GM18867 (cell line): Measurements from ENCODE around the gene PPP1R3F.

ENCODE experiments used
- ATAC-seq: cut with Tn5 transposase; IDR thresholded peaks from one replicate; pipeline ENCODE4 v1.9.1; 2021; ENCODE audit warnings: mild to moderate bottlenecking, moderate library complexity; ENCODE audit not compliant: unreplicated experiment

PPP1R3F gene

GRCh38 chrX:49247916-49248811 lies 21.4 kb upstream of the PPP1R3F start:
- no peak for ATAC-seq

DNA sequence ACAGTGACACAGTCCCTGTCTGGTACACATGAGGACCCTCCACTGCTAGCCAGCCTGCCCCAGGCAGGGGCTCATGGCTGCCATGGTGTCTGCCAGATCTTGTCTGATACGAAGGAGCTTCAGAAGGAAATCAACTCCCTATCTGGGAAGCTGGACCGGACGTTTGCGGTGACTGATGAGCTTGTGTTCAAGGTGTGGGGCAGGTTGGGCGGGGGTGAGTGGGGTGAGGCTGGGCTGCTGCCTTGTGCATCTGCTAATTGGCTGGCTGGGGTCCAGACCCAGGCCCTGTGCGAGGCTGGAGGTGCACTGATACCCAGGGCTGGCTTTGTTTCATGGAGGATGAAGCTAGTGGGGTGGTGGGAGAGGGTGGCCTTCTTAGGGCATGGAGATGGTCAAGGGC lies 20.5 kb upstream of the PPP1R3F start:
- ATAC-seq: no peak

- no peak for ATAC-seq
These were observed 20.0 kb upstream of the PPP1R3F start for GRCh38 chrX:49249616-49250015.

GRCh38 chrX:49250066-49250465 lies 19.5 kb upstream of the PPP1R3F start:
- ATAC-seq: no peak

- ATAC-seq: no peak
These were observed 19.0 kb upstream of the PPP1R3F start for GRCh38 chrX:49250578-49250977.

DNA sequence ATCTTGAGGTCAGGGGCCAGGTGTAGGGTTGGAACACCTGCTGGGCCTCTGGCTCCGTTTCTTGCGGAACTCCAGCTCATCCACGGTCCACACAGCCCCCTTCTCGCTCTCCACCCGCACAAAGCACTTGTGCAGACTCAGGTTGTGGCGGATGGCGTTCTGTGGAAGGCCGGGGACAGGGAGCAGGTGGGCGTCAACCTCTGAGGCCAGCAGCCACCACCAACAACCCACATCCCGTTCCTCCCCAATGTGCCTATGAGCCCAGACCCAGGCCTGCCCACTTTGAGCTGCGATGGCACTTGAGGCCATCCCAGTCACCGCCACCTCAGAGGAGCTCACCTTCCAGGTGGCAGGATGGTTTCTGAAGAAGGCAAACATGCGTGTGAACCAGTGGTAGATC lies 18.3 kb upstream of the PPP1R3F start:
- no peak for ATAC-seq

DNA sequence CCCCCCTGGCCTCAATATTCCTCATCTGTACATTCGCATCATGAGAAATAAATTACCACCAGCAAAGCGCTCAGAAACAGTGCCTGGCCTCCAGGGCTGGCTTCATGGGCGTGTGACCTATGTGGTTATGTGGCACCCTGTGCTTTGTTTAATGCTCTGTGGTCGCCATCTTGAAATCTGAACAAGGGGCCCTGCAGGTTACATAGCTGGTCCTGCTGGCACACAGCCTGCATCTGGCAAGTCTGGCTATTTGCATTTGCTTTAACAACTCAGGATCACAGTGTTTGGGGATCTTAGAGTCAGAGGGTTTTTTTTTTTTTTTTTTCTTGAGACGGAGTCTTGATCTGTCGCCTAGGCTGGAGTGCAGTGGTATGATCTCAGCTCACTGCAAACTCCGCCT lies 15.0 kb upstream of the PPP1R3F start:
- no peak for ATAC-seq

DNA sequence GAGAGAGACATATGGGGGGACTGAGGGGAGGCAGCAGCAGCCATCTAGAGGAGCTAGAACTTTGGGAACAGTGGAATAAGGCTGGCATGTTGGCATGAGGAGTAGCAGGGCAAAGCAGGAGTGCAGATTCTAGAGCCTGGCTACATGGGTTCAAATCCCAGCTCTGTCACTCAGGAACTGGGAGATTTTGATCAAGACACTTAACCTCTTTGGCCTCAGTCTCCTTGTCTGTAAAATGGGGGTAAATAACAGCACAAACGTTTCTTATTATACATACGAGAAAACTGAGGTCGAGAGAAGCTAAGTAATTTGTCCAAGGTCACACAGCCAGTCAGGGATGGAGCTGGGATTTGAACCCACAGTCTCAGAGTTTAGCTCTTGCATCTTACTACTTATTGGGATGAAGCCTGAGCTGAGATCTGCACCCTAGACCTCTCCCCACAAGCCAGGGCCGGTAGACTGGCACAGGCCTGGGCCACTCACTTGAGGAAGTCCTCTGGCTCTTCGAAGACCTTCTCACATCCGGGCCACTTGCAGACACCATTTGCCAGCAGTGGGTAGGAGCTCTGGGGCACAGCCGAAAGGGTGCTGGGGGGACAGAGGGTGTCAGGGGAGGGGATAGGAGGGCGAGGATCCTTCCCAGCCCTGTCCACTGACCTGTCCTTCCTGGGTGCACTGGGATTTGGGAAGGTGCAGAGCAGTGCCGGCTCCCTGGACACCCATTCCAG lies 13.2 kb upstream of the PPP1R3F start:
- ATAC-seq: no peak

GRCh38 chrX:49257074-49257790 lies 12.4 kb upstream of the PPP1R3F start:
- no peak for ATAC-seq

DNA sequence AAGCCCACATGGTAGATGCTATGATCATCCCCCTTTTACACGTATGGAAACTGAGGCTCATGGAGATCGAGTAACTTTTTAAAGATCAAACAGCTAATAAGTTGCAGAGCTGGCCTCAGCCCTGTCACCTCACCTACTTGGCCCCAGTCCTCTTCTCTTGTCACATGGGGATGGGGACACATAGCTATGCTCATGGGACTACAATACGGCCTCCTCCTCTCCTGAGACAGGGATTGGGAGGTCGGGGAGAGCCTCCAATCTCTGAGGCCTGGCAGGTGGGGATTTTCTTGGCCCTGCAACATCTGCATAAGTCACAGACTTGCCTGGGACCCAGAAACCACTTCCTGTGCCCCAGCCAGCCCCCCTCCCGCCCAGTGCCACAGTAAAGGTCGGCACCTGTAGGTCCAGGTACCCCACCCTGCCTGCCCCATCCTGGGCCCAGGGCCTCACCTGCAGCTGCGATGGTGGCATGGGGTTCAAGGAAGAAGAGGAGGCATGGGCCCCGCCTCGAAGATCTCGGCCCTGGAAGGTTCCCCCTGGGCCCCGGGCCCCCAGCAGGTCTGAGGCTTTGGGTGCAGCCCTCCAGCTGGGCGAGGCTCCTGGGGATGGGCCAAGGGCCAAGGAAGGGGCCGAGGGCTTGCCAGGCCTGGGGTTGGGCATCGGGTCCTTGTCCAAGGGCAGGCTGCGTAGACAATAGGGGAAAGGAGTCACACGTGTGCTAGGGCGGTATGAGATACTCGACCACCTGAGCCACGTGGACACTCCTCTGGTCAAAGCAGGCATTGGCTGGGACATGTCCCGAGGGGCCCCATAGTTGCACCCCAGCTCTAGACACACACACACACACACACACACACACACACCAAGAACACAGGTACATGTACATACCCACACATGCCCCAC lies 11.5 kb upstream of the PPP1R3F start:
- no peak for ATAC-seq

- no peak for ATAC-seq
These were observed 10.9 kb upstream of the PPP1R3F start for GRCh38 chrX:49258749-49259124.

DNA sequence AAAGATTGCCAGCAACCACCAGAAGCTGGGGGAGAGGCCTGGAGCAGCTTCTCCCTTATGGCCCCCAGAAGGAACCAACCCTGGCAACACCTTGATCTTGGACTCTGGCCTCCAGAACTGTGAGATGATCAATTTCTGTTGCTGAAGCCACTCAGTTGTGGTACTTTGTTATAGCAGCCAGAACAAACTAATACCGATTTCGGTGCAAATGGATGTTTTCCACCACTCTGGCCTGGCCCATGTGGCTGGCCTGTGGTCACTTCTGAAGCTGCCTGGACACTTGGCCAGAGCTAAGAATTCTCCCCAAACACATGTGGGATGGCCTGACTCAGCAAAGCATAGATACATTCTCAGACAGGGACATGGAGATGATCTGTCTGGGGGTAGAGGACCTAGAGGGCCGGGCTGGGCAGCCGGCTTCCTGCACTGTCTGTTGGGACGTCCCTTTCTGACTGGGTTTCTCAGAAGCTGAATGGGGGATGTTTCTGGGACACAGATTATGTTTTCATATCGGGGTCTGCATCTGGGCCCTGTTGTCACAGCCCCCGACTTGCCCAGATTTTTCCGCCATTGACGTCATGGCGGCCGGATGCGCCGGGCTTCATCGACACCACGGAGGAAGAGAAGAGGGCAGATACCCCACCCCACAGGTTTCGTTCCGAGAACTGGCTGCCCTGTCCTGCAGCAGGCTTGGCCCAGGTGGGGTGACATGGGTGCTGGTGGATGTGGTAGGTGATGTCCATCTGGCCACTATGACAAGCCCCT lies 9.2 kb upstream of the PPP1R3F start:
- ATAC-seq: no peak

- no peak for ATAC-seq
These were observed 7.0 kb upstream of the PPP1R3F start for GRCh38 chrX:49262603-49263002.

DNA sequence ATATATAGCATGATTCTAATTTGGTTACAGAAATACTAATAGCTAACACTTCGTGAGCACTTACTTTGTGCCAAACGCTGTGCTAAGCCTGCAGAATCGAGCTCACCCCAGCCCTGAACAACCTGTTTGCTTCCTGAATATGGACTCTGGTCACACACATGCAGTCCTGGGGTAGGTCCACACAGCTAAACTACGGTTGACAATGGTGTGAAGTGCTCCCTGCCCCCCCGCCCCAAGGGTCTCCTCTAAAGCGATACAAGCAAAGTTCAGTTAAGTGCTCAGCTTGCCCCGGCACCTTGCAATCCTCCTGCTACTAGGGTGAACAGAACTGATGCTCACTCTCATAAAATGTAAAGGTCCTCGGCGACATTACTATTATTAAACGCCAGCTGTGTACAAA lies 6.0 kb upstream of the PPP1R3F start:
- ATAC-seq: no peak

GRCh38 chrX:49264460-49264859 lies 5.1 kb upstream of the PPP1R3F start, which contains the start of gene FOXP3:
Gene FOXP3, minus strand, starts transcription at chrX:49264710. Its CDS starts 6,205 bp downstream, at chrX:49258505.
- ATAC-seq: no peak

DNA sequence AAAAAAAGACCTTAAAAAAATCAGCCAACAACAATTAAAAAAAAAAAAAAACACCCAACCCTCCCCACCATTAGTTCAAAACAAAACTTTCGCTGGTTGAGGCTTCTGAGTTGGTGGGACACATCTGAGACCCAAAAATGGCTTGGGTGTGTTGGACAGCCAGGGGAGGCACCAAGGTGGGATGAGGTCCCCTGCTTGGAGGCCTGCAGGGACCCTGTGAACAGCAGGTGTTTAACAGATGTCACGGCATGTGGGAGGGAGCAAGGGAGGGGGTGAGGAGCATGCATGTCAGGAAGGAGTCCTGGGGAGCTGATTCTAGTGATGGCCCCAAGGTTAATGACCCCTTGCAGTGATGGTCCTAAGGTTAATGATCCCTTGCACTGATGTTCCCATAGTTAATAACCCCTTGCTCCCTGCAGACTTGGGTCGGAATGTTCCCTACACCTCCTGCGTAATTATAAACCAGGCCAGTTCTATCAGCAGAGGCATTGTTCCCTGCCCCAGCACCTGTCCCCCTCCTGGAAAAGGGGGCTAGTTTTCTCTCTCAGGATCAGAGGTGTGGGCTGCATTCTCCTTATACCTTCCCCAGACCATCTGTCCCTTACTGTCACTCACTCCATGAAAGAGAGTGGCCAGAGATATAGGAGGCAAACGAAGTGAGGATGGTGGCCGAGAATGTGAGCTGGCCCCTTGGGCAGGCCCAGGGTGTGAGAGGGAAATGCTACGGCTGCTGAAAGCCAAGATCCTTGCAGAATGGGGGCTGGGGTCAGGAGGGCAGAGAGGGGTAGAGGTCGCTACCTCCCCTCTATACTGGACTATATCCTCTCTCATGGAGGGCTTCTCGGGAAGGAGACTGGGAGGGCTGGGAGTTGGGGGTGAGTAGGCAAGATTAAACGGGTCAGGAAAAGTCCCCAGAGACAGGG lies 2.8 kb upstream of the PPP1R3F start:
- ATAC-seq: no peak

GRCh38 chrX:49268702-49269009 lies 937 bp upstream of the PPP1R3F start:
- ATAC-seq: no peak

- ATAC-seq: peak; percentile 87
These were observed 405 bp upstream of the PPP1R3F start for GRCh38 chrX:49269010-49269766.
